HG03457 (cell line): ENCODE data around the gene MUC3A.

ENCODE experiments used
- ATAC-seq: cut with Tn5 transposase; IDR thresholded peaks from one replicate; pipeline ENCODE4 v1.9.1; 2021; ENCODE audit warnings: moderate number of reproducible peaks; ENCODE audit not compliant: unreplicated experiment

Gene MUC3A

DNA sequence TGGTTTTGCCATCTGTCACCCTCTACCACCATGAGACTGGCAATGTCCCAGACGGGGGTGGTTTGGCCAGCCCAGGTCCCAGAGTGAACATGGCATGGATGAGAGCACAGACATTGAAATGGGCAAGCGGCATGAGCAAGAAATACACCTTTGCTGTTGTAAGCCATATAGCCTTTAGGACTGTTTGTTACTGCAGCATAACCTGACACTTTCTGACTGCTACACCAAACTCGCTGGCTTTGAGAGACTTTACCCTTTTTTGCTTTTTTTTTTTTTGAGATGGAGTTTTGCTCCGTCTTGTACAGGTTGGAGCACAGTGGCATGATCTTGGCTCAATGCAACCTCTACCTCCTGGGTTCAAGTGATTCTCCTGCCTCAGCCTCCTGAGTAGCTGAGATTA, 5.2 kb upstream of the MUC3A start:
- no peak for ATAC-seq

DNA sequence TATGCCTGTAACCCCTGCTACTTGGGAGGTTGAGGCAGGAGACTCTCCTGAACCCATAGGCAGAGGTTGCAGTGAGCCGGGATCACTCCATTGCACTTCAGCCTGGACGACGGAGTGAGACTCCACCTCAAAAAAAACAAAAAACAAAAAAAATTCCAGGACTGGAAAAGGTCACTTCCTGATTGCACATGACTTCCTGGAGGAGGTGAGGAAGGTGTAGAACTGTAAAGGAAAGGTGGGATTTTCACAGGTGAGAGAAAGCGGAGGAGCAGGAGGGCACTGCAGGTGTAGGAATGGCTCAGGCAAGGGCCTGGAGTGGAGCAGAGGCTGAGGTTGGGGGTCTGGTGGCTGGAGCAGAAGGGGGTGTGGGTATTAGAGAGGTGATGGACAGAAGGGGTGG, 3.2 kb upstream of the MUC3A start:
- no peak for ATAC-seq

DNA sequence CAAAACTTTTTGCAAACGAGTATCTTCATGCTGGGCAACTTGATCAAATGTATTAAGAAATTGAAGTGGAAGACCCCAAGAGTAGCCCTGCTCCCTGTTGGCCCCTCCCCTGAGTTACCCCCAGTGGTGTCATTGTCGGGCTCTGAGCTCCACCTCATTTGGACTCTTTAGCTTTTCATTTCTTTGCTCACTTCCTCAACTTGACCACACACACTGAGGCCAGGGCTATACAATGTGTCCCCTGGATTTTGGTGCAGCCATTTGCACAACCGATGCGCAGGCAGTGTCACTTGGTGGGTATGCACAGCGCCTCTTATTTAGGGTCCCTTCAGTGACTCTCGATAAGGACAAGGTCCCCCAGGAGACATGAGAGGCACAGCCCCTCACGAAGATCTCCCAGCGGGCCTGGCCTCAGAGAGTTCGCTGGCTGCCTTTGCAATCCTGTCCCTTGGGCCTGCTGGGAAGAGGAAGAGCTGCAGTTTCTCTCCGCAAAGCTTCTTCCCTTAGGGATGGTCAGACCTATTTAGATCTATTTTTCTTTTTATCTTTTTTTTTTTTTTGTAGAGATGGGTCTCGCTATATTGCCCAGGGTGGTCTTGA, 2.5 kb upstream of the MUC3A start:
- ATAC-seq, result no peak

DNA sequence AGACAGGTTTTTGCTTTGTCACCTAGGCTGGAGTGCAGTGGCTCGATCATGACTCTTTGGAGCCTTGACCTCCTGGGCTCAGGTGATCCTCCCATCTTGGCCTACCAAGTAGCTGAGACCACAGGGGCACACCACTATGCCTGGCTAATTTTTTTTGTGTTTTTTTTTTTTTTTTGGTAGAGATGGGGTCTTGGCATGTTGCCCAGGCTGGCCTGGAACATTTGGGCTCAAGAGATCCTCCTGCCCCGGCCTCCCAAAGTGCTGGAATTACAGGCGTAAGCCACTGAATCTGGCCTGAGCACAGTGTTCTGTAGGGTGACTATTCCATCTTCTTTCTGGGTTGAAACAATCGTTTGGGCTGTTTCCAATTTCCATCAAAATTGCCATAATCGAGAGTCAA, 1.5 kb upstream of the MUC3A start:
- ATAC-seq, result no peak

DNA sequence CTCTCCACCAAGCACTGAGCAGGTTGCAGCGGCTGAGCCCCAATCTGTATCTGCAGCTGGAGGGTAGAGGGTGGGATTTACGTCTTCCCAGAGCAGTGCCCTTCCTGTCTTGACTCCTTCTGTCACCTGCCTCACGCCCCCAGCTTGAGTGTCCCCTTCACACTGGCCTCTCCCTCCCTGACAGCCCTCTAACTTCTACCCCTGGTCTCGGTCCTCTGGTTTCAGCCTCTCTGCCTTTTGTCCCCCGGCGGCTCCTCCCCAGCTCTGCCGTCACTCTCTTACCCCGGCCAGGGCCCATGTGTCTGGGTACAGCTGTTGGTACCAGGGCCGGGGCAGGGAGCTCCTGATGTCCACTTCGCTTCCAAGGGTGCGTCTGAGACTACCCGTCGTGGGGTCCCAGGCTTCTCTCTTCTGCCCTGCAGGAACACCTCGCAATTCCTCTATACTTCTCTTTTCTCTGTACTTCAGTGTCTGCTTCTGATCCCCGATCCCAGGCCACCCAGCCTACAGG, 654 bp downstream of the MUC3A start:
- ATAC-seq, result no peak

DNA sequence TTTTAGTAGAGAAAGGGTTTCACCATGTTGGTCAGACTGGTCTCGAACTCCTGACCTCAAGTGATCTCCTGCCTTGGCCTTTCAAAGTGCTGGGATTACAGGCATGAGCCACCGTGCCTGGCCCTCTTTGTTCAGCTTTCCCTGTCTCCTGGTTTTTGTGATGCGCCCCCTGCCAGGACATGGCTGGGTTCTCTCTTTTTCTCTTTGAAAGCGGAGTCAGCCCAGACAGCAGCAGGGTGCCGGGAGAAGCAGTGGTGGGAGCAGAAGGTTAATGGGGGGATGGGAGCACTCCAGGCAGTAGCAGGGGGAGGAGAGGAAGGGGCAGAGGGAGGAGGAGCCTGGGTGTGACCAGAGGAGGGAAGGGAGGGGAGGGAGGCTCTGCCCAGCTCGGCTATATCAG, 1.8 kb downstream of the MUC3A start:
- no peak for ATAC-seq

DNA sequence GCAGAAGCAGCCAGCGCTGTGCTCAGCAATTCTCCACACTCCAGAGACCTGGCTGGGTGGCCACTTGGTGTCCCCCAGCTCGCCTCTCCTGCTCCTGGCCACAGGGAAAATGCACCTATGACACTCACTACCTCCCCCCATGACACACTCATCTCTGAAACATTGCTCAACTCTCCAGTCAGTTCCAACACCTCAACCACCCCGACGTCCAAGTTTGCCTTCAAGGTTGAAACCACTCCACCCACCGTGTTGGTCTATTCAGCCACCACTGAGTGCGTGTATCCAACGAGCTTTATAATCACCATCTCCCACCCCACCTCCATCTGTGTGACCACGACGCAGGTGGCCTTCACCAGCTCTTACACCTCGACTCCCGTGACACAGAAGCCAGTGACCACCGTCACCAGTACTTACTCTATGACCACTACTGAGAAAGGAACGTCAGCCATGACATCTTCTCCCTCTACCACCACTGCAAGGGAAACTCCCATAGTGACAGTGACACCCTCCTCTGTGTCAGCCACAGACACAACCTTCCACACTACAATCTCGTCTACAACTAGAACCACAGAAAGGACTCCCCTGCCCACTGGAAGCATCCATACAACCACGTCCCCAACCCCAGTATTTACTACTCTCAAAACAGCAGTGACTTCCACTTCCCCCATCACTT, 2.7 kb downstream of the MUC3A start:
- no peak for ATAC-seq

DNA sequence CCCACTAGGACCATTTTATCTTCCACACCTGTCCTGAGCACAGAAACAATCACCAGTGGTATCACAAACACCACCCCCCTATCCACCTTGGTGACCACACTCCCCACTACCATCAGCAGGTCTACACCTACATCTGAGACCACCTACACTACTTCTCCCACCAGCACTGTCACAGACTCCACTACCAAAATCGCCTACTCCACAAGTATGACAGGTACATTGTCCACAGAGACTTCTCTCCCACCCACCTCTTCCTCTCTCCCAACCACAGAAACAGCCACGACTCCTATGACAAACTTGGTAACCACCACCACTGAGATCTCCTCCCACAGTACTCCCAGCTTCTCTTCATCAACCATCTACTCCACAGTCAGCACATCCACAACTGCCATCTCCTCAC, 3.3 kb downstream of the MUC3A start:
- ATAC-seq, result no peak

DNA sequence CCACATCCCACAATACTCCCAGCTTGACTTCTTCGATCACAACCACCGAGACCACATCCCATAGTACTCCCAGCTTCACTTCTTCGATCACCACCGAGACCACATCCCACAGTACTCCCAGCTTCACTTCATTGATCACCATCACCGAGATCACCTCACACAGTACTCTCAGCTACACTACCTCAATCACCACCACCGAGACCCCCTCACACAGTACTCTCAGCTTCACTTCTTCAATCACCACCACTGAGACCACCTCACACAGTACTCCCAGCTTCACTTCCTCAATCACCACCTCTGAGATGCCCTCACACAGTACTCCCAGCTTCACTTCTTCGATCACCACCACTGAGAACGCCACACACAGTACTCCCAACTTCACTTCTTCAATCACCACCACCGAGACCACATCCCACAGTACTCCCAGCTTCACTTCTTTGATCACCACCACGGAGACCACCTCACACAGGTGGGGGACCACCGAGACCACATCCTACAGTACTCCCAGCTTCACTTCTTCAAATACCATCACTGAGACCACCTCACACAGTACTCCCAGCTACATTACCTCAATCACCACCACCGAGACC, 8.6 kb downstream of the MUC3A start:
- no peak for ATAC-seq

DNA sequence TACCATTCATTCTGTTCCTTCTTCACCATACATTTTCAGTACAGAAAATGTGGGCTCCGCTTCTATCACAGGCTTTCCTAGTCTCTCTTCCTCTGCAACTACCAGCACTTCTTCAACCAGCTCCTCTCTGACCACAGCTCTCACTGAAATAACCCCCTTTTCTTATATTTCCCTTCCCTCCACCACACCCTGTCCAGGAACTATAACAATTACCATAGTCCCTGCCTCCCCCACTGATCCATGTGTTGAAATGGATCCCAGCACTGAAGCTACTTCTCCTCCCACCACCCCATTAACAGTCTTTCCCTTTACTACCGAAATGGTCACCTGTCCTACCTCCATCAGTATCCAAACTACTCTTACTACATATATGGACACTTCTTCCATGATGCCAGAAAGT, 10.6 kb downstream of the MUC3A start:
- ATAC-seq, result no peak

DNA sequence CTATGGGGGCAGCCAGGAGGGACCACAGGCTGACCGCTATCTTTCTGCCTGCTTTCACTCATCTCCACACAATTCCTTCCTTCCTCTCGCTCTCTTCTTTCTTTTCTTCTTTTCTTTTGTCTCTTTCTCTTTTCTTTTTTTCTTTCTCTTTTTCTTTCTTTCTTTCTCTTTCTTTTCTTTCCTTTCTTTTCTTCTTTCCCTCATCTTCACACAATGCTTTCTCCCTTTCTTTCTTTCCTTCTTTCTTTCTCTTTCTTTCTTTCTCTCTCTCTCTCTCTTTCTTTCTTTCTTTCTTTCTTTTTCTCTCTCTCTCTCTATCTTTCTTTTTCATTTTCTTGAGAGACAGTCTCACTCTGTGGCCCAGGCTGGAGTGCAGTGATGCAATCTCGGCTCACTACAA, 13.2 kb downstream of the MUC3A start:
- ATAC-seq, result no peak

DNA sequence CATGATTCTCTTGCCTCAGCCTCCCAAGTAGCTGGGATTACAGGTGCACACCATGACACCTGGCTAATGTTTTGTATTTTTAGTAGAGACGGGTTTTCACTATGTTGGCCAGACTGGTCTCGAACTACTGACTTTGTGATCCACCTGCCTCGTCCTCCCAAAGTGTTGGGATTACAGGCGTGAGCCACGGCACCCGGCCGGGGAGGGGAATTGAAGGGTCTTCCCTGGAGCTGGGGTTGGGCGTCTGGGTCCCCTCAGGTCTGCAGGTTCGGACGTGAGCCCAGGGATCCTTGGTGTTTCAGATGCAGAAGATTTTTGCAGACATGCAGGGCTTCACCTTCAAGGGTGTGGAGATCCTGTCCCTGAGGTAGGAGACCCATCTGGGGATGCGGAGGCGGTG, 14.1 kb downstream of the MUC3A start:
- ATAC-seq, result no peak

DNA sequence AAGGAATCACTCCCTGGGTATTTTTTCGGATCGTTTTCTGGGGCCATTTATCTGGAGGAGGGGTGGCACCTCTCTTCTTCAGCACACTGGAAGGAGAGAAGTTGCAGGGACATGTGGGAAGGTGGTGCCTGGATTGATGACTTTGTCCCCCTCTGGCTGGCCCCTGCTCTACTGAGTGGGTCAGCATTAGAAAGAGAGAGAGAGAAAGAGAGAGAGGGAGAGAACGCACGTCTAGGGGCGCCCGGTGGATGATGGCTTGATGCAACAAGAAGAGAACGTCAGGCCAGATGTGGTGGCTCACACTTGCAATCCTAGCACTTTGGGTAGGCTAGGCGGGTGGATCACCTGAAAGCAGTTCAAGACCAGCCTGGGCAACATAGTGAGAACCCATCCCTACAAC, 14.5 kb downstream of the MUC3A start:
- ATAC-seq, result no peak

DNA sequence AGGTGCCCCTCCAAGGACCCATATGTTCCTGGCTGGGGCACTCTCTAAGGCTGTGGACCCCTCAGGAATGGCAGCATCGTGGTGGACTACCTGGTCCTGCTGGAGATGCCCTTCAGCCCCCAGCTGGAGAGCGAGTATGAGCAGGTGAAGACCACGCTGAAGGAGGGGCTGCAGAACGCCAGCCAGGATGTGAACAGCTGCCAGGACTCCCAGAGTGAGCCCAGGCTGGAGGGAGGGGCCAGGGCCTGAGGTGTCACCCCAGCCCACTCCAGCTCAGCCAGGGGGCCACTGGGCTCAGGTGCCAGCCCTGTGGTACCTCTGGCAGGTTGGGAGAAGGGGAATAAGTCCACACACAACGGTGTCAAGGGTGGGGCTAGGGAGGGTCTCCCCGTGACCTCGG, 15.3 kb downstream of the MUC3A start:
- no peak for ATAC-seq

DNA sequence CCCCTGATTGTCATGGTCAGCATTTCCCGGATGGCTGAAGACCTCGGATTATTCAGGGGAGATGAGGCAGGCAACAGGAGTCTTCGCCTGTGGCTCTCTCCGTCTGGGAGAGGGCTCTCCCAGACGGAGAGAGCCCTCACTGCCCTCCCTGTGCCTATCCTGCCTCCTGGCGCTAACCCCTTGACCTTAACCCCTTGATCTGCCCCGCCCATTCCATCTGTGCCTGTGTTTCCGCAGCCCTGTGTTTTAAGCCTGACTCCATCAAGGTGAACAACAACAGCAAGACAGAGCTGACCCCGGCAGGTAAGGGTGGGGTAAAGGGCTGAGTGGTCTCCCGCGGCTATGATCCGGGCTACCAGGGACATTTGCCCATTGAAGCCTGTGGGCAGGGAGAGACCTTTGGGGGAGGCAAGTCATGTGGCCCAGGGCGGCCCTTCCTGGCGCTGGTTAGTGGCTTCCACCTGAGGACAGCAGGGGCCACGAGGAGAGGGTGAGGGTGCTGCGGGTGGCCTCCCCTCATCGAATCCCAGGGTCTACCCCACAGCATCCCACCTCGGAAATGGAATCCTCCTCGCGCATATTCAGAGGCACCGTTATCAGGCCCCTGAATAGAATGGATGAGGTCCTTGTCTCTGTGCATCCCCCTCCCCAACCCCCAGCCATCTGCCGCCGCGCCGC, 15.8 kb downstream of the MUC3A start:
- ATAC-seq, result no peak

DNA sequence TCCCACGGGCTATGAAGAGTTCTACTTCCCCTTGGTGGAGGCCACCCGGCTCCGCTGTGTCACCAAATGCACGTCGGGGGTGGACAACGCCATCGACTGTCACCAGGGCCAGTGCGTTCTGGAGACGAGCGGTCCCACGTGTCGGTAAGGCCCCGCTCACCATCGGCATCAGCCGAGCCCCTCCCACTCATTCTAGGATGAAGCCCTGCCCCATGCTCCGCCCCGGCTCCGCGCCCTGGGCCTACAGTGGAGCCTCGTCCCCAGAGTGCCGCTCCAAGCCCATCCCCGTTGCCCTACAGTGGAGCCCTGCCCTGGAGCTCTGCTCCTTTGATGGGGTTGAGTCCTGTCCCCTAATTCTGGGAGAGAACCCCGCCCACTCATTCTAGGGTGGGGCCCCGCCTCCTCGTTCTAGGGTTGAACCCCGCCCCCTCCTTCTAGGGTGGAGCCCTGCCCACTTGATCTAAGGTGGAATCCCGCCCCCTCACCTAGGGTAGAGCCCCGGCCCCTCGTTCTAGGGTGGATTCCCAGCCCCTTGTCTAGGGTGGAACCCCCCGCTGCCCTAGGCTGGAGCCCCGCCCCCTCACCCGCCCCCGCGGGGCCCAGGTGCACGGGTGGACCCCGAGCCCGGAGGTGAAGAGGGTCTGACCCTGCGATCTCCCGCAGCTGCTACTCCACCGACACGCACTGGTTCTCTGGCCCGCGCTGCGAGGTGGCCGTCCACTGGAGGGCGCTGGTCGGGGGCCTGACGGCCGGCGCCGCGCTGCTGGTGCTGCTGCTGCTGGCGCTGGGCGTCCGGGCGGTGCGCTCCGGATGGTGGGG, 16.6 kb downstream of the MUC3A start:
- ATAC-seq, result no peak

DNA sequence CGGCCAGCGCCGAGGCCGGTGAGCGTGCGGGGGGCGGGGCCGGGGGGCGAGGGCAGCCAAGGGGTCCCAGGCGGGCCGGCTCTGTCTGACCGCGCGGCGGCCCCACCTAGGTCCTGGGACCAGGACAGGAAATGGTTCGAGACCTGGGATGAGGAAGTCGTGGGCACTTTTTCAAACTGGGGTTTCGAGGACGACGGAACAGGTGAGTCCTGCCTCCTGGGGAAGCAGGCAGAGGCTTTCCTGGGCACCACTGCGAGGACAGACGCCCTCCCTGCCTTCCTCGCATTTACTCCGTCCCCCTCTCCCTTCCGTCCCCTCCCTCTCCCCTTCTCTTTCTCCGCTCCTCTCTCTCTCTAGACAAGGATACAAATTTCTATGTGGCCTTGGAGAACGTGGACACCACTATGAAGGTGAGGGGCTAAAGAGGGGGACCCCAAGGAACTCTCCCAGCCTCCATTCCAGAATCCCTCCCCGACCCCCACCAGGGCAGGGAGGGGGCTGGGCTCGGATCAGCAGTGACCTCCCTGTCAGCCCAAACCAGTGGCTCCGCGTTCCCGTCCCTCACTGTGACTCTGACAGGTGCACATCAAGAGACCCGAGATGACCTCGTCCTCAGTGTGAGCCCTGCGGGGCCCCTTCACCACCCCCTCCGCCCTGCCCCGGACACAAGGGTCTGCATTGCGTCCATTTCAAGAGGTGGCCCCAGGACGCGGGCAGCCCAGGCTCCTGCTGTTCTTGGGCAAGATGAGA, 17.4 kb downstream of the MUC3A start:
- ATAC-seq, result no peak

DNA sequence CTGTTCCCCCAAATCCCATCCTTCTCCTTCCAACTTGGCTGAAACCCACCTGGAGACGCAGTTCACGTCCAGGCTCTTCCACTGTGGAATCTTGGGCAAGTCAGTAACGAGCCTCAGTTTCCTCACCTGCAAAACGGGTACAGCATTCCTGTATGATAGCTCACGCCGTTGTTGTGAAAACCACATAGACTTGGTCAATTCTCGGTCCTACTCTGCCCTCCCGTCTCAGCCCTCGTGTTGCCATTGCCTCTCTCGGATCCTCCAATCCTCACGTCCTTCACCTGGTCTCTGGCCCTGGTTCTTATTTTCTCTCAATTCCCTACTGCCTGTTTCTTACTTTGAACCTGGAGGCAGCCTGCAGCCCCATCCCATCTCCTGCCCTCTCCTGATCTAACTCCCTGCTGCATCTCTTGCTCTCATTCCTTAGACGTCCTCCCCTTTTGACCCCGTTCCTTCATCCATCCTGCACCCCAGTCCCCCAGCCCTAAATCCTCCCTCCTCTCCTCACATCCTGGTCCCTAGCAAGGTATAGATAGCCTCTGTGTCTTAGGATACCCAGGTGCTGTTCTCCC, 18.0 kb downstream of the MUC3A start:
- ATAC-seq, result no peak

DNA sequence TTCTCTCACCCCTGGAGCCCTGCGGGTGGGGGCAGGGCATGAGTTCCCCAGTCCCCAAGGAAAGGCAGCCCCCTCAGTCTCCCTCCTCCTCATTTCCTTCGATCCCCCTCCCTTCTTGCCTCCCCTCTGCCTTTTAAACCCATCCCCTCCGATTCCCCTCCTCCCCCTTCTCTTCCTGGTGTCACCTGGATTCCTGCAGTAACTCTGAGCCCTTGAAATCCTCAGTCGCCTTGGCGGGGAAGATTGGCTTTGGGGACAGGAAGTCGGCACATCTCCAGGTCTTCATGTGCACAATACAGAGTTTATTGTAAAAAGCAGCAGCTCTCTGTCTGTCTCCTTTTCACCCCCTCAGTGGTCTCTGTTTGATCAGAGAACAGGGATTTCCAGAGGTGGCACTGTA, 18.7 kb downstream of the MUC3A start:
- ATAC-seq, result no peak

DNA sequence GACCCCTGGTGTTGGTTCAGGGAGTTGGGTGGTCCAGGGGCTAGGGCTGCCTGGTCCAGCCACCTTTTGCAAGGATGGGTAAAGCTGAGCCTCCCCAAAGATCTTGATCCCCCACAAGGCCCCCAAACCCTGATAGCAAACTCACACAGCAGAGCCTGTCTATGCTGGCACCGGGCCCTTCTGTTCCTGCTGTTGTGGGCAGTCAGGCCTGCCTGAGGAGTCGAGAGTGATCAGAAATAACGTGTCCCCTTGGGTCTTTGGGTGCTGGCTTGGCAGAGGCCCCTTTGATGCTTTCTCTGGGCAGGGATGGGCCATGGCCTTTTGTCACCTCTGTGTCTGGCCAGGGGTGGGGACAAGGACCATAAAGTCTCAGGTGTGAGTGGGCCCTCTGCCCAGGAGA, 19.3 kb downstream of the MUC3A start:
- ATAC-seq, result no peak
